GM10266 (cell line): ENCODE results near the gene ANKRD13D.

Source experiments
- DNase-seq: peaks from one replicate; pipeline ENCODE4 v3.0.0; 2012; ENCODE audit errors: extremely low spot score
- CTCF ChIP-seq: IDR thresholded peaks from 2 replicates; pipeline ENCODE4 v1.5.1; 2012; ENCODE audit warnings: mild to moderate bottlenecking, low read depth; ENCODE audit not compliant: control insufficient read depth, insufficient read depth; ENCODE audit errors: missing control alignments

Gene ANKRD13D

GRCh38 chr11:67247946-67248550 lies 41.1 kb upstream of the ANKRD13D start:
- TF ChIP-seq CTCF: no peak

GRCh38 chr11:67248653-67249052 lies 40.5 kb upstream of the ANKRD13D start:
- TF ChIP-seq CTCF: no peak
- DNase-seq: no peak

More at GRCh38 chr11:67247946-67248550, 41.1 kb upstream of the ANKRD13D start:
- DNase-seq: no peak

- DNase-seq: no peak
These were observed 38.8 kb upstream of the ANKRD13D start for GRCh38 chr11:67250059-67251043.

GRCh38 chr11:67251841-67252240 lies 37.3 kb upstream of the ANKRD13D start:
- DNase-seq: no peak
- TF ChIP-seq CTCF: no peak

More at GRCh38 chr11:67250059-67251043, 38.8 kb upstream of the ANKRD13D start:
- no peak for TF ChIP-seq CTCF

GRCh38 chr11:67252831-67253239 lies 36.3 kb upstream of the ANKRD13D start:
- TF ChIP-seq CTCF: peak; percentile 41
- DNase-seq: no peak

- no peak for DNase-seq
- TF ChIP-seq CTCF: no peak
These were observed 35.1 kb upstream of the ANKRD13D start for GRCh38 chr11:67253872-67254624.
